Fibroblast of lung (primary cell): ENCODE results near the gene RAP1GAP2. TPM values are rescaled to one million over a fixed set of nuclear protein-coding genes. Genes with fewer than 3 reads are reported as not detected.
"Not testable (repeated sequence)": the region's sequence is repeated elsewhere in the genome, so short reads cannot be mapped to it uniquely, and the experiment has no call there.

ENCODE experiments used
- DNase-seq, 2 donors: peaks; one replicate each; pipeline versions ENCODE4 v3.0.0 to v3.0.0-alpha.2; 2010; ENCODE audit warnings: low read depth in 2 of 2
- H2AFZ ChIP-seq: 2 replicates; pipeline ENCODE4 v1.5.1; 2012; ENCODE audit warnings: low read length, control low read depth, inconsistent platforms
- H3K27ac ChIP-seq: 2 replicates; pipeline ENCODE4 v1.5.1; 2011; ENCODE audit warnings: low read length, control low read depth; ENCODE audit not compliant: insufficient read depth
- H3K27me3 ChIP-seq: 2 replicates; pipeline ENCODE4 v1.5.1; 2011; ENCODE audit warnings: mild to moderate bottlenecking, low read length; ENCODE audit not compliant: control insufficient read depth, insufficient read depth
- H3K36me3 ChIP-seq: 2 replicates; pipeline ENCODE4 v1.5.1; 2011; ENCODE audit warnings: low read length; ENCODE audit not compliant: control insufficient read depth, insufficient read depth
- H3K4me1 ChIP-seq: 2 replicates; pipeline ENCODE4 v1.5.1; 2011; ENCODE audit warnings: low read length; ENCODE audit not compliant: control insufficient read depth, insufficient read depth; ENCODE audit errors: extremely low read depth
- H3K4me2 ChIP-seq: 2 replicates; pipeline ENCODE4 v1.5.1; 2011; ENCODE audit warnings: low read length, control low read depth; ENCODE audit not compliant: insufficient read depth; ENCODE audit errors: extremely low read depth
- H3K4me3 ChIP-seq, 4 experiments: fragments of 200-600 bp in 1 of 4; sonication (generic) in 1 of 4; replicated peaks in 1 of 4; 2 replicates each; pipeline ENCODE4 v1.5.1; 2011 to 2016; ENCODE audit warnings: low read length in 4 of 4, low read depth in 3 of 4, mild to moderate bottlenecking in 3 of 4, control low read depth in 2 of 4, inconsistent platforms in 1 of 4, mixed read lengths in 1 of 4; ENCODE audit not compliant: insufficient read depth in 1 of 4; ENCODE audit errors: control extremely low read depth in 1 of 4
- H3K79me2 ChIP-seq: 2 replicates; pipeline ENCODE4 v1.5.1; 2012; ENCODE audit warnings: mild to moderate bottlenecking, low read length, inconsistent platforms; ENCODE audit not compliant: control insufficient read depth, insufficient read depth
- H3K9ac ChIP-seq: 2 replicates; pipeline ENCODE4 v1.5.1; 2011; ENCODE audit warnings: mild to moderate bottlenecking, low read length, control low read depth; ENCODE audit not compliant: insufficient read depth
- H3K9me3 ChIP-seq: 2 replicates; pipeline ENCODE4 v1.5.1; 2012; ENCODE audit warnings: low read depth, low read length; ENCODE audit not compliant: control insufficient read depth, insufficient read depth
- H4K20me1 ChIP-seq: 2 replicates; pipeline ENCODE4 v1.5.1; 2011; ENCODE audit warnings: low read length; ENCODE audit not compliant: control insufficient read depth, insufficient read depth; ENCODE audit errors: extremely low read depth
- EZH2 ChIP-seq: IDR thresholded peaks from 2 replicates; pipeline ENCODE4 v1.5.1; 2012; ENCODE audit warnings: low read length, control low read depth, mild to moderate bottlenecking; ENCODE audit errors: missing control alignments
- polyA plus RNA-seq, 2 donors: library from polyadenylated mRNA; depleted of rRNA in 1 of 2; stranded (reverse) in 1 of 2; unstranded in 1 of 2; fragments of >200 nt; gene quantifications; 2 replicates each; pipeline ENCODE4 v1.2.1, GENCODE V29; 2011 to 2012; ENCODE audit warnings: missing spikeins in 1 of 2
- total RNA-seq: library from RNA; depleted of rRNA; stranded (reverse); fragments of >200 nt; gene quantifications from 2 replicates; pipeline ENCODE4 v1.2.1, GENCODE V29; 2014
- TF ChIP-seq, protein P1 (sequence below), 2 donors: IDR thresholded peaks in 1 of 2; conservative IDR thresholded peaks in 1 of 2; 1 replicate in 1 of 2; 2 replicates in 1 of 2; pipeline ENCODE4 v1.5.1; 2011 to 2012; ENCODE audit warnings: low read length in 2 of 2, control low read depth in 1 of 2, inconsistent platforms in 1 of 2, low read depth in 1 of 2, mild to moderate bottlenecking in 1 of 2

Gene RAP1GAP2
- total and polyA plus RNA-seq, 2 donors (not counting 1 experiment from before 2014, with no cell fraction given) = 0.33 to 0.99 TPM

GRCh38 chr17:2888326-2888725 lies 92.1 kb downstream of the RAP1GAP2 start:
- no peaks in the 10 kb centered on the region for H3K79me2 ChIP-seq
- H3K9me3 ChIP-seq = no peaks in the 10 kb centered on the region
- no peaks in the 10 kb centered on the region for H3K36me3 ChIP-seq
- H3K4me2 ChIP-seq = no peak overlapping the region
- H3K27me3 ChIP-seq = no peaks in the 10 kb centered on the region
- no peak overlapping the region for H3K27ac ChIP-seq
- TF ChIP-seq, protein P1, sequence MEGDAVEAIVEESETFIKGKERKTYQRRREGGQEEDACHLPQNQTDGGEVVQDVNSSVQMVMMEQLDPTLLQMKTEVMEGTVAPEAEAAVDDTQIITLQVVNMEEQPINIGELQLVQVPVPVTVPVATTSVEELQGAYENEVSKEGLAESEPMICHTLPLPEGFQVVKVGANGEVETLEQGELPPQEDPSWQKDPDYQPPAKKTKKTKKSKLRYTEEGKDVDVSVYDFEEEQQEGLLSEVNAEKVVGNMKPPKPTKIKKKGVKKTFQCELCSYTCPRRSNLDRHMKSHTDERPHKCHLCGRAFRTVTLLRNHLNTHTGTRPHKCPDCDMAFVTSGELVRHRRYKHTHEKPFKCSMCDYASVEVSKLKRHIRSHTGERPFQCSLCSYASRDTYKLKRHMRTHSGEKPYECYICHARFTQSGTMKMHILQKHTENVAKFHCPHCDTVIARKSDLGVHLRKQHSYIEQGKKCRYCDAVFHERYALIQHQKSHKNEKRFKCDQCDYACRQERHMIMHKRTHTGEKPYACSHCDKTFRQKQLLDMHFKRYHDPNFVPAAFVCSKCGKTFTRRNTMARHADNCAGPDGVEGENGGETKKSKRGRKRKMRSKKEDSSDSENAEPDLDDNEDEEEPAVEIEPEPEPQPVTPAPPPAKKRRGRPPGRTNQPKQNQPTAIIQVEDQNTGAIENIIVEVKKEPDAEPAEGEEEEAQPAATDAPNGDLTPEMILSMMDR (conservative IDR thresholded peaks at IDR 0.05 in 1 of 2, IDR thresholded peaks at IDR 0.05 in 1 of 2; ENCODE audit: low read depth in 1 of 2, low read length in 2 of 2) = no peak
- TF ChIP-seq EZH2 = no peak
- no peak overlapping the region for H3K4me3 ChIP-seq
- no peak for DNase-seq
- no peak overlapping the region for H2AFZ ChIP-seq
- H3K4me1 ChIP-seq = peaks cover 3% of the 10 kb centered on the region
- no peak overlapping the region for H3K9ac ChIP-seq
- no peaks in the 10 kb centered on the region for H4K20me1 ChIP-seq

DNA sequence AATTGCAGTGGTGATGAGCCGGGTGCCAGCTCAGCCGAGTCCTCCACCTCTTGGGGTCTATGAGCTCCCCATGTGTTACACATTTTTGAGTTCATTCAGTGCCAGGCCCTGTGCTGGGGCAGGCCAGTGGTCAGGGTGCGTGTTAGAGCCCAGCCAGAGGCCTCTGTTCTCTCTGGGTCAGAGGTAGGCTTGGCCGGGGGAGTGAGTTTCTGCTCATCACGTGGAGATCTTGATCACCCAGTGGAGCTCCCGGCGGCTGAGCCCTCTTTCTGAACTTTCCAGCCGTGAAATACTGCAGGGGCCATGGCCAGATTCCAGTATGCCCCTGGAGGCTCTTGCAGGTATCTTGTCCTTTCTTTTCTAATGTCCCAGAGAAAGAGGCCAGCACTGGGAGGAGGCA lies 93.0 kb downstream of the RAP1GAP2 start:
- Histone ChIP-seq H3K9ac (no peak overlapping the region), H3K36me3 (no peaks in the 10 kb centered on the region), H2AFZ (no peak overlapping the region), H3K27ac (no peak overlapping the region), H3K27me3 (no peaks in the 10 kb centered on the region), H4K20me1 (no peaks in the 10 kb centered on the region), H3K4me1 (peaks cover 2% of the 10 kb centered on the region), H3K9me3 (no peaks in the 10 kb centered on the region), H3K79me2 (no peaks in the 10 kb centered on the region), H3K4me2 (no peak overlapping the region), H3K4me3 (no peak overlapping the region)
- no peak for TF ChIP-seq EZH2
- TF ChIP-seq, protein P1 (conservative IDR thresholded peaks at IDR 0.05 in 1 of 2, IDR thresholded peaks at IDR 0.05 in 1 of 2; ENCODE audit: low read depth in 1 of 2, low read length in 2 of 2) = no peak
- no peak for DNase-seq

GRCh38 chr17:2890778-2891177 lies 94.5 kb downstream of the RAP1GAP2 start:
- not testable (repeated sequence) for H3K27me3 ChIP-seq, H3K9ac ChIP-seq, H3K36me3 ChIP-seq, H4K20me1 ChIP-seq, H3K4me3 ChIP-seq, DNase-seq, H3K4me2 ChIP-seq, H2AFZ ChIP-seq, H3K79me2 ChIP-seq, H3K4me1 ChIP-seq, H3K9me3 ChIP-seq, H3K27ac ChIP-seq
